Measurements from ENCODE around the gene MAPRE3. TPM values are rescaled to one million over a fixed set of nuclear protein-coding genes. Genes with fewer than 3 reads are reported as not detected.

Gene MAPRE3
- total RNA-seq, 1 donor from 2014 or later: 4.1 TPM

GRCh38 chr2:26950246-26950645, 20.2 kb upstream of the MAPRE3 start:
- no peak overlapping the region for H3K27ac Mint-ChIP-seq (ENCODE audit: unreplicated experiment)
- H3K4me1 Mint-ChIP-seq (ENCODE audit: unreplicated experiment): peaks cover 5% of the 10 kb centered on the region
- H3K4me3 Mint-ChIP-seq (ENCODE audit: unreplicated experiment): no peak overlapping the region
- no peaks in the 10 kb centered on the region for H3K9me3 Mint-ChIP-seq (ENCODE audit: unreplicated experiment)
- no peak for TF ChIP-seq CTCF (IDR thresholded peaks at IDR 0.05; ENCODE audit: unreplicated experiment)
- peaks cover 13% of the 10 kb centered on the region for H3K27me3 Mint-ChIP-seq (ENCODE audit: unreplicated experiment)
- H3K36me3 Mint-ChIP-seq (ENCODE audit: low read depth, unreplicated experiment): no peaks in the 10 kb centered on the region
- DNase-seq (ENCODE audit: low spot score): no peak

GRCh38 chr2:26951236-26951635, 19.2 kb upstream of the MAPRE3 start:
- no peak for DNase-seq (ENCODE audit: low spot score)
- Mint-ChIP-seq H3K4me1 (ENCODE audit: unreplicated experiment) (peaks cover 3% of the 10 kb centered on the region), H3K27me3 (ENCODE audit: unreplicated experiment) (peaks cover 7% of the 10 kb centered on the region), H3K9me3 (ENCODE audit: unreplicated experiment) (no peaks in the 10 kb centered on the region), H3K4me3 (ENCODE audit: unreplicated experiment) (no peak overlapping the region), H3K27ac (ENCODE audit: unreplicated experiment) (no peak overlapping the region), H3K36me3 (ENCODE audit: low read depth, unreplicated experiment) (no peaks in the 10 kb centered on the region)
- TF ChIP-seq CTCF (IDR thresholded peaks at IDR 0.05; ENCODE audit: unreplicated experiment): no peak

DNA sequence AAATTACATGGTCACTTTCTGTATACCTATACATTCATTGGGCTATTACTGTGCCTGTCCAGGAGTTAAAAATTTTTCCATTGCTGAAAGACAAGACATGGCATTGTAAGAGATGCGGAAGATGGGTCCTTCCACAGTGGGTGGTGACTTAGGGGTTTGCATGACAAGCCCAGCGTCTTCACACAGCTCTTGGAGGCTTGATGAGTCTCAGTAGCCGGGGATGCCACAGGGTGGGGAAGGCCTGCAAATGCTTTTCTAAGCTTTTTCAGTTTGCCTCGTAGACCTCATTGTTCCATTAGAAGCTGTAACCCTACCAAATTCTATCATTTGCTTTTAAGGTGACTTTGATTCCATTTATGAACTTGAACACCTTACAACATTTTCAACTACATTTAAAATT, 18.1 kb upstream of the MAPRE3 start:
- Mint-ChIP-seq H3K4me1 (ENCODE audit: unreplicated experiment) (no peaks in the 10 kb centered on the region), H3K36me3 (ENCODE audit: low read depth, unreplicated experiment) (no peaks in the 10 kb centered on the region), H3K4me3 (ENCODE audit: unreplicated experiment) (no peak overlapping the region), H3K27me3 (ENCODE audit: unreplicated experiment) (peaks cover 7% of the 10 kb centered on the region), H3K27ac (ENCODE audit: unreplicated experiment) (no peak overlapping the region), H3K9me3 (ENCODE audit: unreplicated experiment) (no peaks in the 10 kb centered on the region)
- TF ChIP-seq CTCF (IDR thresholded peaks at IDR 0.05; ENCODE audit: unreplicated experiment): no peak
- no peak for DNase-seq (ENCODE audit: low spot score)

GRCh38 chr2:26954135-26954534, 16.3 kb upstream of the MAPRE3 start:
- Mint-ChIP-seq H3K4me3 (ENCODE audit: unreplicated experiment) (no peak overlapping the region), H3K36me3 (ENCODE audit: low read depth, unreplicated experiment) (no peaks in the 10 kb centered on the region), H3K27me3 (ENCODE audit: unreplicated experiment) (peaks cover 3% of the 10 kb centered on the region), H3K4me1 (ENCODE audit: unreplicated experiment) (peaks cover 10% of the 10 kb centered on the region), H3K27ac (ENCODE audit: unreplicated experiment) (no peak overlapping the region), H3K9me3 (ENCODE audit: unreplicated experiment) (no peaks in the 10 kb centered on the region)
- TF ChIP-seq CTCF (IDR thresholded peaks at IDR 0.05; ENCODE audit: unreplicated experiment): no peak
- no peak for DNase-seq (ENCODE audit: low spot score)

GRCh38 chr2:26957041-26957440, 13.4 kb upstream of the MAPRE3 start:
- Mint-ChIP-seq H3K27ac (ENCODE audit: unreplicated experiment) (no peak overlapping the region), H3K36me3 (ENCODE audit: low read depth, unreplicated experiment) (no peaks in the 10 kb centered on the region), H3K27me3 (ENCODE audit: unreplicated experiment) (no peaks in the 10 kb centered on the region), H3K4me1 (ENCODE audit: unreplicated experiment) (peaks cover 21% of the 10 kb centered on the region), H3K9me3 (ENCODE audit: unreplicated experiment) (no peaks in the 10 kb centered on the region), H3K4me3 (ENCODE audit: unreplicated experiment) (no peak overlapping the region)
- no peak for TF ChIP-seq CTCF (IDR thresholded peaks at IDR 0.05; ENCODE audit: unreplicated experiment)
- no peak for DNase-seq (ENCODE audit: low spot score)
